Measurements from ENCODE around the gene GARS1. TPM values are rescaled to one million over a fixed set of nuclear protein-coding genes. Genes with fewer than 3 reads are reported as not detected.

GARS1 gene
- total RNA-seq (2022; extraction: Qiagen RNA extraction; ENCODE audit: low read depth) = 138 to 161 TPM (median 147 TPM) in 5 replicates

GRCh38 chr7:30594540-30595435 lies at the start of gene GARS1:
TSS of gene GARS1 (plus strand) at chr7:30594878. CDS start at chr7:30594922, 44 bp downstream.

GRCh38 chr7:30682212-30683083 lies 87.8 kb downstream of the GARS1 start, which contains the start of gene CRHR2:
TSS of gene CRHR2 (minus strand) at chr7:30682456. CDS start at chr7:30682280, 176 bp downstream.

Other genes with a start within 250 kb of the GARS1 start
- 5.2 to 7.0 TPM (median 6.3 TPM) in 5 replicates for gene NOD1, start 116.1 kb upstream of the GARS1 start, total RNA-seq (2022; extraction: Qiagen RNA extraction; ENCODE audit: low read depth)
- 75.8 to 83.3 TPM (median 79.1 TPM) in 5 replicates for gene GGCT, start 90.0 kb upstream of the GARS1 start, total RNA-seq (2022; extraction: Qiagen RNA extraction; ENCODE audit: low read depth)
- 0.05 to 0.07 TPM in 2 of 5 replicates, not detected in the others for gene CRHR2, start 87.6 kb downstream of the GARS1 start, total RNA-seq (2022; extraction: Qiagen RNA extraction; ENCODE audit: low read depth)
- gene INMT, start 157.3 kb downstream of the GARS1 start, total RNA-seq (2022; extraction: Qiagen RNA extraction; ENCODE audit: low read depth) = not detected in 5 replicates
- 2.0 to 2.9 TPM (median 2.3 TPM) in 5 replicates for gene MINDY4, start 176.5 kb downstream of the GARS1 start, total RNA-seq (2022; extraction: Qiagen RNA extraction; ENCODE audit: low read depth)